Sigmoid colon (tissue), 4 donors: ENCODE measurements around the gene SLC10A1.

Experiments
- CTCF ChIP-seq, 4 experiments: fragments of 450-650 bp in 3 of 4; fragments of 200-600 bp in 1 of 4; IDR thresholded peaks; one replicate each; pipeline ENCODE4 v1.5.1; 2016 to 2019; ENCODE audit warnings: antibody characterized with exemption in 4 of 4, mild to moderate bottlenecking in 3 of 4, moderate library complexity in 2 of 4
- POLR2A ChIP-seq, 2 donors: fragments of 450-650 bp; IDR thresholded peaks; one replicate each; pipeline ENCODE4 v1.6.1; 2016; ENCODE audit warnings: antibody characterized with exemption in 2 of 2, mild to moderate bottlenecking in 2 of 2, moderate library complexity in 2 of 2
- POLR2AphosphoS5 ChIP-seq, 4 donors: sonication (generic); formaldehyde crosslinking; IDR thresholded peaks; one replicate each; pipeline ENCODE4 v1.6.1; 2017; ENCODE audit warnings: antibody characterized with exemption in 4 of 4

- TF ChIP-seq CTCF (IDR thresholded peaks at IDR 0.05), result no peak
- TF ChIP-seq POLR2AphosphoS5 (IDR thresholded peaks at IDR 0.05), result no peak
- no peak for TF ChIP-seq POLR2A (IDR thresholded peaks at IDR 0.05)
Measured at GRCh38 chr14:69727860-69728259, 69.2 kb downstream of the SLC10A1 start.
